ENCODE results near the gene NEO1.
"Not testable (repeated sequence)": the region's sequence is repeated elsewhere in the genome, so short reads cannot be mapped to it uniquely, and the experiment has no call there.

The NEO1 gene

DNA sequence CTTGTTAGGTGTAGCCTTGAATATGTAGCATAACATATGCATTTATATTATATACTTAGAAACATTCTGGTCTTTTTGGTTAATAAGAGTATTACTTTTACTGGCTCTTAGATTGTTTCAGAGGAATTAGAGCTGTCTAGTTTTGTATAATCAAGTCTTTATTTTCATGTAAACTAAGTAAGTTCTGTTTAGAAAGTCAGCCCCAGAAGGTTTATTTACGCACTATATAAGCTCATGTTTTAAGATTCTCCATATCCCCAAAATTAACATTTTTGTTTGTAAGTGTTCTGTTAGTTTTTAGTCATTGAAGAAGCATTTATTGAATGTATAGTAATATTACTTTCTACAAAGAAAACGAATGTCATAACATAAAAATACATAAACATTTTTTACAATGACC lies 158.4 kb downstream of the NEO1 start:
- DNase-seq (ENCODE audit: low spot score): no peak

DNA sequence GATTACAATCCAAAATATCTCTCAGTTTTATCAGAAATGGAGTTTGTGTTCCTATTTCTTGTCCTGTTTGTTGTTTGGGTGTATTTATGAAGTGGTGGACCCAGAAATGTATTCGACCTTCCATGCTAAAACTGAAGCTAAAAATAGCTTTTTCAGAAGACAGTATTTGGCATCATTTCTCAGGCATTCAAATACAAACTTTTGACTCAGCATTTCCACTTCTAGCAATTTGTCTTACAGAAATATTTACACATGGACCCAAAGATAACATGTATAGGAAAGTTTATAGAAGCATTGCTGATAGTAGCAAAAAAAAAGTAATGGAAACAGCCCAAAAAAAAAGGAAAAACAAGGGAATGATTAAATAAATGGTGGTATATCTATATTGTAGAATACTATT lies 160.2 kb downstream of the NEO1 start:
- no peak for DNase-seq (ENCODE audit: low spot score)

DNA sequence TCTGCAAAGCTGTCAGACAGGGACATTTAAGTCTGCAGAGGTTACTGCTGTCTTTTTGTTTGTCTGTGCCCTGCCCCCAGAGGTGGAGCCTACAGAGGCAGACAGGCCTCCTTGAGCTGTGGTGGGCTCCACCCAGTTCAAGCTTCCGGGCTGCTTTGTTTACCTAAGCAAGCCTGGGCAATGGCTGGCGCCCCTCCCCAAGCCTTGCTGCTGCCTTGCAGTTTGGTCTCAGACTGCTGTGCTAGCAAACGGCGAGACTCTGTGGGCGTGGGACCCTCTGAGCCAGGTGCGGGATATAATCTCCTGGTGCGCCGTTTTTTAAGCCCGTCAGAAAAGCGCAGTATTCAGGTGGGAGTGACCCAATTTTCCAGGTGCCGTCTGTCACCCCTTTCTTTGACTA lies 169.2 kb downstream of the NEO1 start:
- DNase-seq (ENCODE audit: low spot score): not testable (repeated sequence)

DNA sequence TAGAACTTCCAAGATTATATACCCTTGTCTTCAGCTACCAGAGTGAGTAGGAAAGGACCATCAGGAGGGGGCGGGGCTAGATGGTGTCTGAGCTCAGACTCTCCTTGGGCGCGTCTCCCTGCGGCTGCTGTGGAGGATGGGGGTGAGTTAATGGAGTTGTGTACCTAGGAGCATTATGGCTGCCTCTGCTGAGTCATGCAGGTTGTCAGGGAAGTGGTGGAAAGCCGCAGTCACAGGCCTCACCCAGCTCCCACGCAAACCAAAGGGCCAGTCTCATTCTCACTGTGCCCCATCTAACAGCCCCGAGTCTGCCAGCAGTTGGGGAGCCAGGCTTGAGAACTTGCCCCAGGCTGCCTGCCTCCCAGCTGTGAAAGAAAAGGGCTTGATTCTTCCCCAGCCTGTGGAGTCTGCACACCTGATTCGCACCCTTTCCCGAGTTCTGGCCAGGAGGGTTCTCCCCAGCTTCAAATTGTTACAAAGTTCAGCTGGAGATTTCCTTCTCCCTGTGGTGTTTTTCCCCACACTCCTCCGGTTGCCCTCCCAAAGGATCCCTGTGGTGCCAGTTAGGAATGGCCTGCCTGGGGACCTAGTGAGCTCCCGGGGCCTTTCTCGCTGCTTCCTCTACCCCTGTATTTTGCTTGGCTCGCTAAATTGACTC lies 173.2 kb downstream of the NEO1 start:
- DNase-seq (ENCODE audit: low spot score): peak; percentile 12

DNA sequence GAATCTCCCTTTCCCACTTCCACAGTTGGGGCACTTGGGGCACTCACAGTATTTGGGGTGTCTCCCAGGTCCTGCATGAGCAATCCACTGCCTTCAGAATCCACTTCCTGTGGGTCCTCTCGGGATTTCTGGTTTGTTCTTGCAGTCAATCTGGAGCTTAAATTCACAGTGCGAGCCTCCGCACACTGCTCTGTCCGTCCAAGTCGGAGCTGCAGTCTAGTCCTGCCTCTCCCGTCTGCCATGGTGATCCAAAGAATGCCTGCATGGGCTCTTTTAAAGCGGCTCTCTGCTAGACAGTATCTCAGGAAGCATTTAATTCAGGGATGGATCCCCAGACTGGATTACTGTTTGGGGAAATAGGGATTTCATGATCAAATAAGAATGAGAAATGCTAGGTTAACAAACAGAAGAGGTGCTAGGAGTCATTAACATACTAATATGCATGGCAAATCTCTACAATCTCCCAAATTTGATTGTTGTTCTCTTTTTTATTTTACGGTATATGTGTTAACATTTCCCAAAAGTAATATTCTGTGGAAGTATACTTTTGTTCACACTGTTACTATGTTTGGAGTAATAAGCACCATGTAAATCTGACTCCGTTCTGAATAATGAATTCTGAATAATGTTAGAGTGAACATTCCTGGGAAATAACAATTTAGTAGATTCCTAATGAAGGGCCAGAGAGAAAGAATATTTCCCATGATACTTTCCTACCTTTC lies 174.0 kb downstream of the NEO1 start:
- DNase-seq (ENCODE audit: low spot score): no peak

DNA sequence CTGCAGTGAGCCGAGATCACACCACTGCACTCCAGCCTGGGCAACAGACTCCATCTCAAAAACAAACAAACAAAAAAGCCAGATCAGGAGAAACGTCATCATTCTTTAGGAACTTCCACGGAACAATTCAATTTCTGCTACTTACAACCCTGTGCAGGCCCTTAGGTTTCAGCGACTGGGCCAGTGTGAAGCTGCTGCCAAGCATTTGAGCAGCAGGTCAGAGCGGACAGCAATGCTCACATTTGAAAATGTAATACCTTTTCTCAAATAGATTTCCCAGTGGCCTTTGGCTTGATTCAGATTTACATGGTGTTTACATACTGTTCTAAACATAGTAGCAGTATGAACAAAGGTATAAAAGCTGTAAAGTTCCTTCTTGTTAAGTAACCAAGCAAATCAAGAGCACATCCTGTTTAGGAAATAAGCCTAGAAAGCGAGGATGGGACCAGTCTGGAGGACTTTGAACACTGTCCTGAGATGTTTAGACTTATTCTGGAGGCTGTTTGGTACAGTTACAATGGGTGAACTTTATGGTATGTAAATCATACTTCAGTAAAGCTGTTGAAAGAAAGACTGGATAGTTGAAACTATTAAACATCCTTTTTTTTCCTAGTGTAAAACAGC lies 175.3 kb downstream of the NEO1 start:
- DNase-seq (ENCODE audit: low spot score): no peak

DNA sequence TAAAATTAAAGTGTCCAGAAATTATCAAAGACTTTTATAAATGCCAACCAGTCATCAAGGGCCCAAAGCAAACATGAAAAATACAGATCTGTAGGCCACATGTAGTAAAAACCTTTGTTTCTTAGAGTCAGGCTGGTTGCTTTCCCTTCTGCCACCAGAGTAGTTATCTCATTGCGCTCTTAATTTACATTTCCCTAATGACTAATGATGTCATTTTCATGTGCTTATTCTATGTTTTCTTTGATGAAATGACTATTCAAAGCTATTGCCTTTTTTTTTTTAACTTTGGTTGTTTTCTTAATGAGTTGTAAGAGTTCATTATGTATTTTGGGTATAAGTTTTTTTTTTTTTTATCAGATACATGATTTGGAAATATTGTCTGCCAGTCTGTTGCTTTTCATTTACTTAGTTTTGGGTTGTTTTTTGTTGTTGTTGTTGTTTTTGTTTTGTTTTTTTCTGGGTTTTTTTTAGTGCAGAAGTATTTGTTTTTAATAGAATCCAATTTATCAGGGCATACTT lies 175.9 kb downstream of the NEO1 start:
- no peak for DNase-seq (ENCODE audit: low spot score)

DNA sequence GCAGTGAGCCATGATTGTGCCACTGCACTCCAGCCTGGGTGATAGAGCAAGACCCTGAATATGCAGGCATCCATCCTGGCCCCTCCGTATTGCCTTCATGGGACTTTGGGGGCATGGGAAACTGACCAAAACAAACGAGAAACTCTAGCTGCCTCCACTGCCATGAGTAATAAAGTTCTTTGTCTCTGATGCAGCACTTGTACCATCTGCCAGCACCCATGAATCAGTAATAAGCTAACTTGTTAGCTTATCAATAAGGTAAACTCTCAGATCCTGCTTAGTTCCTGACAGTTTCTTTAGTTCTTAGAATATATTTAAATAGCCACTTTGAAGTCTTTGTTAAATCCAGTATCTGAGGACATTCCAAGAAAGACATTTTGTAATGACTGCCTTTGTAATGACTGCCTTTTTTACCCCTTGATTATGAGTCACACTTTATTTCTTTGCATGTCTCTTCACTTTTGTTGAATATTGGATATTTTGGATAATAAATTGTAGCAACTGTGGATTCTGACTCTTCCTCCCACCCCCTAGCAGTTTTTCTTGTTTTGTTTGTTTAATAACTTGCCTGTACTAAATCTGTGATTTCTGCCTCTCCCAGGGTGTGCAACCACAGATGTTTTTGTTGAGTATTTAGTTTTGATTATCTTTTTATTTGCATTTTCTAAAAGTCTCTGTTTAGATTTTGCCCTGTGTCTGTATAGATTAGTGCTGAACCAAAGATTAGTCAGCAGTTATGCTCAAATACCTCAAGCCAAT lies 179.6 kb downstream of the NEO1 start:
- no peak for DNase-seq (ENCODE audit: low spot score)

DNA sequence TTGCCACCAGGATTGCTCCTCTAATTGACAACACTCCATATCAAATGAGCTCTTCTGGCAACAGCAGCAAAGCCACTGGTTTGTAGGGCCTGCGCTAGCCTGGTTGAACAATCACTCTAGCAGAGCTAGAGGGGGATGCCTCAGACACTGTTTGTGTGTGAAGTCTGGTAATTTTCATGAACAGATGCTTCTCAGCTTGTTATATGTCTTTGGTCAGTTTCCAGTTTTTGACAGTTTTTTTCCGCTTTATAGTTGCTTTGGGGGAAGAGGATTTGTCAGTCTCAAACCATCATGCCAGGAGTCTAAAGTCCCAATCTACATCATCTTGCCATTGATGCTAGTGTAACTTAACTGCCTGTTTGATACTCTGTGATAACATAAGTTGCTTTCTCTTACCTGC lies 180.5 kb downstream of the NEO1 start:
- no peak for DNase-seq (ENCODE audit: low spot score)

DNA sequence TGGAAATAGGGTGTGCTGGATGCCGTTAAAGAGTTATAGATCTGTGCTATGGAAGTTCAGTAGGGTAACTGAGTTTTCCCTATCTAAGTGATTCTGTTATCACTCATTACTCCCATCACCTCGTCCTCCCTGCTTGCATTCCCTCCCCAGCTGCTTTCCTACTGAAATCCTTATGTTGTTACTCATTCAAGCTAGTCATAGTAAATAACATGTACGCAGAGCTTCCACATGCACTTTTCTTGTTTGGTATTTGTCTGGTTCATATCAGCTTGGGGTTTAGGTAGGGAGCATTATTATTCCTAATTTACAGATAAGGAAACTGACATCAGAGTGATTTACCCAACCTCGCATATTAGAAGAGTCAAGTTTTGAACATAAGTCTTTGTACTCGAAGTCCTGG lies 181.4 kb downstream of the NEO1 start:
- no peak for DNase-seq (ENCODE audit: low spot score)

DNA sequence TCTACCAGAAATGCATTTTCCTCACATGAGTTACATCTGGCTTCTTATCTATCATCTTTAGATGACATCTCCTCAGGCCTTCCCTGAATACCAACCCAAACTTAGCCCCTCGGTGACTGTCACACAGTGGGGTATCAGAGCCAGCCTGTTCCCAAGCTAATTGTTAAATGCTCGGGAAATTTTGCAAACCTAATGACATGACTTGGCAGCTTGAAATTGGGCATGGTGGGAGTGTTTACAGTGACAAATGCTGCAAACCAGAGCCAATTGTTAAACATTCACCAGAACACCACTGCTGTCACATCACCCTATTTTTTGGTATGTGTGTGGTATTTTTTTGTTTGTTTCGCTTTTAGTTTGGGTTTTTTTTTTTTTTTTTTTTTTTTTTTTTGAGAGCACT lies 185.6 kb downstream of the NEO1 start:
- no peak for DNase-seq (ENCODE audit: low spot score)

DNA sequence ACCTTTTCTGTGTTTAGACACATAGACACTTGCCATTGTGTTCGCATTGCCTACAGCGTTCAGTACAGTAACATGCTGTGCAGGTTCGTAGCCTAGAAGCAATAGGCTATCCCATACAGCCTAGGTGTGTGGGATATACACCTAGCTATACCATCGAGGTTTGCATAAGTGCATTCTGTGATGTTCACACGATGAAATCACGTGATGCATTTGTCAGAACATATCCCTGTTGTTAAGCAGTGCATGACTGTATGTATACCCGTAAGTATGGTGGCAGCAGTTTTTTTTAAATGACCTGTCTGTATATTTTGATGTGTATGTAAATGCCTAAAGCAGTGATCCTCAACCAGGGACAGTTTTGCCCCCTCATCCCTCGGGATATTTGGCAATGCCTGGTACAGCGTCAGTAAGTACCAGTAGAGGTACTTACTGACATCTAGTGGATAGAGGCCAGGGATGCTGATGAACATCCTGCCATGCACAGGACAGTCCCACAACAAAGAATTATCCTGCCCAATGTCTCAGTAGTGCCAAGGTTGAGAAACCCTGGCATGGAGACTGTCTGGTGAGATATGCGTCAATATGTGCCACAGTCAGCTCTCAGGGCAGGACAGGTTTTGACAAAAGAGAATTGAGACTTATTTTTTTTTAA lies 187.4 kb downstream of the NEO1 start:
- no peak for DNase-seq (ENCODE audit: low spot score)

DNA sequence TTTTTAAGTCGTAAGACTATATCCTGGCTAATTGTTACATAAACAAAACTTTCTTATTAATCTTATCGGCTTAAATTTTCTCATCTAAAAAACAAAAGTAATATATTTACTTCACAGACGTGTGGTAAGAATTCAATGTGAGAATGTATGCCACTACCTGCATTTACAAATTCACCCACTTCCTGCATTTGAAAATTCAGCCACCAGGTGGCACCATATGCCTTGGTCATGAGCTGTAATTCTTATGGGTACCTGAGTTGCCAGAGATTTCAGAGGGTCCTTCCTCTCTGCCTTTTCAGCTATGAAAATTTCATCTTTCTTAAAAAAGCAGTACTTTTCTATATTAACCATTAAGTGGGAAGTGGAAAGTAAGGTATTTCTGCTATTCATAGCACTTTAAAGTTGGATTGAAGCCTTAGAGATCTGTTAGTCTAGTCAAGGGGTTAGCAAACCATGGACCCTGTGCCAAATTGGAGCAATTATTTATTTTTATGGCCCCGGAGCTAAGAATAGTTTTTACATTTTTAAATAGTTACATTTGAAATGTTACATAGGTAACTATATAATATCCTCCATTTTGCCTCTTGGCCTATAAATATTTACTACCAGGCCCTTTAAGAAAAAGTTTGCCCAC lies 188.7 kb downstream of the NEO1 start:
- peak; percentile 62 for DNase-seq (ENCODE audit: low spot score)

DNA sequence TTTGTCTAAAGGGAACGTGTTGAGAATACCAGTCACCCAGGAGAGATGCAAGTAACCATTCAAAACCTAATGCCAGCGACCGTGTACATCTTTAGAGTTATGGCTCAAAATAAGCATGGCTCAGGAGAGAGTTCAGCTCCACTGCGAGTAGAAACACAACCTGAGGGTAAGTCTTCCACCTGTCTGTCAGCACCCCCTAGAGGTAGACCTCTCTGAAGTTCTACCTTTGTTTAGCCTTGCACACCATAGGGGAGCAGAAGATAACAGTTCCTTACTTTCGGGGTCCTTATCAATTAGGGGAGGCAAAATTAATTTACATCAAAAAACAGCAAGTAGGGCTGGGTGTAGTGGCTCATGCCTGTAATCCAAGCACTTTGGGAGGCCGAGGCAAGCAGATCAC lies 192.1 kb downstream of the NEO1 start:
- DNase-seq (ENCODE audit: low spot score): peak; percentile 10

DNA sequence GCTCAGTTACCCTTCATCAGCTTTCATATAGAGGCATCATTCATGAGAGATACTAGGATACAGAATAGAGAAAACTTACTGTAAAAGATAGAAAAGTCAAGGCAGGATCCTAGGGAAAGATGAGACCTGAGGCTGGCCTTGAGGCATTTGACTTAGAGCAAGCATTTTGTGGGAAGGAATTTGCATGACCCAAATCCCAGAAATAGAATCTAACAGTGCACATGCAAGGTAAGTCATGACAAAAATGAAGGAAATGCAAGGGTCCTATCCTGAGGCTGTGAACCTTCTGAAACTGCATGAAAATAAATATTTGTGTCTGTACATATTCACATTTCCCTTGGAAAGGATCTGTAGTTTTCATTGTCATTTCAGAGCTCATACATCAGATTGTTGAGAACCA lies 194.2 kb downstream of the NEO1 start:
- no peak for DNase-seq (ENCODE audit: low spot score)

DNA sequence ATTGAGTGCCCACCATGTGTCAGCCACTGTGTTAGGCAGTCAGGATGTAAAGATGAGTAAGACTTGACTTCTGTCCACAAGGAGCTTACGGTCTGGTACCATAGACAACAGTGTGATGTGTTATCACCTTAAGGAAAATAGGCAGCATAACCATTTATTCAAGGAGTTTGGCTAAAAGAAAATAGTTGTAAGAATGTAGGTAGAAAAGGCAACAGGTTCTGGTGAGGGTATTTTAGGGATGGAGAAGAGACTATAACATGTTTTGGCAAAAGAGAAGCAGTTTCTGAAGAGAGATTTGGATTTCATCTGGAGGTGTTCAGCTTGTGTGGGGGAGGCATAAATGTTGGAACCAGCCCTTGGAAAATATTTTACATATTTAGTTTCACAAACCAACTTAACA lies 194.6 kb downstream of the NEO1 start:
- DNase-seq (ENCODE audit: low spot score): no peak

DNA sequence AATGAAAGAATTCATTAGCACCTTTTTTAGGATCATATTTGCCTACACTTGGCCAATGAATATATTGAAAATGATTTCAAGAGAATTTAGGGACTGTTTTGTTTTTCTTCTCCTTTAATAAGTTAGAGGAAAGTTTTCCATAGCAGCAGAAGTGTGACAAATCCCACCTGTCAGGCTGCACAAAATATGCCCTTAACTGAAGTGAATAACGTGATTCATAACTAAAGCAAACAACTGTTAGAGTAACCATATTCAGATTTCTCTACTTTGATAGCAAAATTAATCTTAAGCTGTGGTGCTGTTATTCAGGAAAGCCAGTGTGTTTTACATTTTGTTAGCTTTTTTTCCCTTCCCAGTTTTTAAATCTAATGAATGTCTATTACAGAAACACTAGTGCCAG lies 195.1 kb downstream of the NEO1 start:
- no peak for DNase-seq (ENCODE audit: low spot score)

DNA sequence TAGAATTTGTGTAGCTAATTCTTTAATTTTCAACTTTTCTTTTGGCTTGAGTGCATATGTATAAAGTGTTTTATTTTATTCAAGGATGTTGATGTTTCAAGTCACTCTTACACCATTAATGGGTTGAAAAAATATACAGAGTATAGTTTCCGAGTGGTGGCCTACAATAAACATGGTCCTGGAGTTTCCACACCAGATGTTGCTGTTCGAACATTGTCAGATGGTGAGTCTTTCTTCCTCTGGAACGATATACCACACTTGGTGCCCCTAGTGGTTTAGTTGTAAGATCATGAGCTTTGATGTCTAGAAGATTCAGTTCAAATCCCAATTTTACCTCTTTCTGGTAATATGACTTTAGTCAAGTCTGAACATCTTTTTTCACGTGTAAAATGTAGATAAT lies 197.2 kb downstream of the NEO1 start:
- no peak for DNase-seq (ENCODE audit: low spot score)

DNA sequence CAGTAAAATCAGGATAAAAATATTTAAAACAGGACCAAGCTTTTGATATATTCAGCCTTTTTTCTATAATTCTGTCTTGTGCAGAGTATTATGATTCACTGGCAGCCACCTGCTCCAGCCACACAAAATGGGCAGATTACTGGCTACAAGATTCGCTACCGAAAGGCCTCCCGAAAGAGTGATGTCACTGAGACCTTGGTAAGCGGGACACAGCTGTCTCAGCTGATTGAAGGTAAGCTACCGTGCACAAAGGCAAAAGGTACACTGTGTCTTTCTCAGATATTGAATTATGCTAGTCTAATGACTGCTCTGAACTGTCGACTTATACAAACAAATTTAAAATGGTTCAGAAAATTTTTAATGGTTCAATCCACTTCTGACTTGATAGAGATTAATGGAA lies 202.3 kb downstream of the NEO1 start:
- no peak for DNase-seq (ENCODE audit: low spot score)

DNA sequence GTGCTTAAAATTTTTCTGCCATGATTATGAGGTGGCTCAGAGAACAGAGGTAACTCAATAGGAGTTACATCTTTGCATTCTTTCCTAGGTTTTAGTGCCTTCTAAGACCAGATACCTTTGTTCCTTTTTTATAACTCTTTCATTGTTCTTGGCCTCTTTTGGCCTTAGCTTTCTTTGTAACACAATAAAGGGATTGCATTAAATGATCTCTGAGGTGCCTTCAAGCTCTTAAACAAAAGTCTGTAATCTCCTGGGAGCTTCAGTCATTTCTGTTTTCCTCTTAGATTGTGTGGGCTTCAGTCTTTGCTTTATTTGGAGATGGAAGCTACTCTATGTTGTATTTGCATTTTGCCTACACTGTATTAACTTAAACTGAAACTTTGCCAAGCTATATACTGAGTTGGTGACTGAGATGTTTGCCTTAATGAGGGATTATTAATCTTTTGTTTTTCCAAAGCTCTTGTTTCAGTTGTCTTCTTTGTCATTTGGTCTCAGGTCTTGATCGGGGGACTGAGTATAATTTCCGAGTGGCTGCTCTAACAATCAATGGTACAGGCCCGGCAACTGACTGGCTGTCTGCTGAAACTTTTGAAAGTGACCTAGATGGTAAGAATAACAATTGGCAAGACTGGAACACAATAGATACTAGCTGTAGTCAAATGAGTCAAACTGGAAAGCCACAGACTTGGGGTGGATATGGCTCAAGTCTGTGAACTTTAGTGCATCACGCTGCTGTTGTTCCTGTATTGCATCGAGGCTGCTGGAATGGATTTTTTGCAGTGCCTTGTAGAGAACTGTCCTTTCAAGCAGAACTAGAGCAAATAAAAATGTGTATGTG lies 206.2 kb downstream of the NEO1 start:
- DNase-seq (ENCODE audit: low spot score): no peak

DNA sequence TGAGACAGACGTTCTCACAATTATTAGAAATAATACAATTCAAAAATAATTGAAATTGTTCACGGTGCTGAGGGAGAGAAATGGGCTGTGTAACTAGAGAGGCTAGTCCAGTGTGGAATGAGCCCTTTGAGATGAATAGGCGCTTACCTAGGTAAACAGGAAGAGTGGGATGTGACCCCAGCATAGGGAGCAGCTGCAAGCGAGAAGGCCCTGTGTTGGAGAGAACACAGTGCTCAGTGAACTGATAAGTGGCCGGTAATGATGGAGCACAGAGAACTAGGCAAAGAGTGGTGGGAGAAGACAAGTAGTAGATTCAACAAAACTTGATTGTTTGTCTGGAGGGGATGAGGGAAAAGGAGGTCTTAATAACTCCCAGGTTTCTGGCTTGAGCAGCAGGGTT lies 212.6 kb downstream of the NEO1 start:
- no peak for DNase-seq (ENCODE audit: low spot score)

All from CD4-positive, alpha-beta T cell treated with Interleukin-6 at 100 ng/mL for 8 hours (primary cell).